CD14-positive monocyte (primary cell): ENCODE measurements around the gene TTC19. TPM values are rescaled to one million over a fixed set of nuclear protein-coding genes. Genes with fewer than 3 reads are reported as not detected.

Experiments used
- DNase-seq, 3 donors: peaks; one replicate each; pipeline ENCODE4 v3.0.0-alpha.2; 2011 to 2022
- H2AFZ ChIP-seq: 2 replicates; pipeline ENCODE4 v1.6.0; 2012; ENCODE audit warnings: mild to moderate bottlenecking, low read depth, low read length, inconsistent platforms; ENCODE audit not compliant: insufficient read depth, poor library complexity, severe bottlenecking
- H3K27ac ChIP-seq, 2 donors: 1 replicate in 1 of 2; 2 replicates in 1 of 2; pipeline ENCODE4 v1.5.1; 2012 to 2013; ENCODE audit warnings: low read length in 2 of 2, control low read depth in 1 of 2, inconsistent platforms in 1 of 2, low read depth in 1 of 2, mild to moderate bottlenecking in 1 of 2
- H3K27me3 ChIP-seq, 2 donors: one replicate each; pipeline versions ENCODE4 v1.6.0 to v1.6.1; 2011 to 2013; ENCODE audit warnings: low read length in 2 of 2; ENCODE audit not compliant: control insufficient read depth in 2 of 2, insufficient read depth in 2 of 2
- H3K36me3 ChIP-seq, 2 donors: replicated peaks in 1 of 2; 1 replicate in 1 of 2; 2 replicates in 1 of 2; pipeline versions ENCODE4 v1.5.1 to v1.6.1; 2012 to 2013; ENCODE audit warnings: low read length in 2 of 2, control low read depth in 1 of 2, inconsistent platforms in 1 of 2, mild to moderate bottlenecking in 1 of 2; ENCODE audit not compliant: insufficient read depth in 2 of 2, control insufficient read depth in 1 of 2
- H3K4me1 ChIP-seq, 2 donors: 1 replicate in 1 of 2; 2 replicates in 1 of 2; pipeline versions ENCODE4 v1.5.1 to v1.6.1; 2012 to 2013; ENCODE audit warnings: low read length in 2 of 2, control low read depth in 1 of 2, inconsistent platforms in 1 of 2, mild to moderate bottlenecking in 1 of 2, moderate library complexity in 1 of 2; ENCODE audit not compliant: insufficient read depth in 2 of 2, control insufficient read depth in 1 of 2
- H3K4me2 ChIP-seq: replicated peaks from 2 replicates; pipeline ENCODE3; 2012; ENCODE audit warnings: low read length, moderate library complexity, mild to moderate bottlenecking; ENCODE audit not compliant: poor library complexity, severe bottlenecking; ENCODE audit errors: extremely low read depth
- H3K4me3 ChIP-seq, 3 experiments: fragments of 200-600 bp in 1 of 3; sonication (generic) in 1 of 3; replicated peaks in 1 of 3; 1 replicate in 2 of 3; 2 replicates in 1 of 3; pipeline ENCODE4 v1.5.1; 2011 to 2013; ENCODE audit warnings: low read length in 3 of 3, mild to moderate bottlenecking in 3 of 3, control low read depth in 2 of 3, low read depth in 2 of 3, inconsistent platforms in 1 of 3, moderate library complexity in 1 of 3
- H3K79me2 ChIP-seq: 2 replicates; pipeline ENCODE4 v1.6.0; 2012; ENCODE audit warnings: mild to moderate bottlenecking, control low read depth, inconsistent platforms, low read length, moderate library complexity; ENCODE audit not compliant: insufficient read depth
- H3K9ac ChIP-seq: 2 replicates; pipeline ENCODE4 v1.6.0; 2017; ENCODE audit warnings: low read length, mild to moderate bottlenecking; ENCODE audit not compliant: insufficient read depth, poor library complexity, severe bottlenecking
- H3K9me3 ChIP-seq, 2 donors: replicated peaks in 1 of 2; 1 replicate in 1 of 2; 2 replicates in 1 of 2; pipeline versions ENCODE4 v1.5.1 to v1.6.1; 2012 to 2013; ENCODE audit warnings: low read length in 2 of 2, control low read depth in 1 of 2; ENCODE audit not compliant: control insufficient read depth in 1 of 2, insufficient read depth in 1 of 2
- H4K20me1 ChIP-seq: 2 replicates; pipeline ENCODE4 v1.6.0; 2012; ENCODE audit warnings: mild to moderate bottlenecking, low read length, control low read depth, moderate library complexity; ENCODE audit not compliant: insufficient read depth
- H3K27ac Mint-ChIP-seq, 7 donors: one replicate each; pipeline ENCODE4 v1.8.0; 2020; ENCODE audit warnings: mild to moderate bottlenecking in 7 of 7, mixed read lengths in 7 of 7, moderate library complexity in 6 of 7, inconsistent platforms in 2 of 7
- H3K27me3 Mint-ChIP-seq, 3 donors: one replicate each; pipeline ENCODE4 v1.8.0; 2021 to 2022; ENCODE audit warnings: low read depth in 3 of 3, mild to moderate bottlenecking in 3 of 3, mixed read lengths in 3 of 3, moderate library complexity in 3 of 3, inconsistent platforms in 1 of 3
- H3K36me3 Mint-ChIP-seq, 2 donors: one replicate each; pipeline ENCODE4 v1.8.0; 2020; ENCODE audit warnings: mixed read lengths in 2 of 2, inconsistent platforms in 1 of 2, mild to moderate bottlenecking in 1 of 2
- H3K4me1 Mint-ChIP-seq: one replicate; pipeline ENCODE4 v1.8.0; 2020; ENCODE audit warnings: mild to moderate bottlenecking, mixed read lengths
- H3K4me3 Mint-ChIP-seq, 2 donors: one replicate each; pipeline ENCODE4 v1.8.0; 2020; ENCODE audit warnings: mild to moderate bottlenecking in 2 of 2, mixed read lengths in 2 of 2, moderate library complexity in 1 of 2
- H3K9me3 Mint-ChIP-seq, 7 donors: one replicate each; pipeline ENCODE4 v1.8.0; 2020 to 2022; ENCODE audit warnings: mixed read lengths in 7 of 7, mild to moderate bottlenecking in 6 of 7, moderate library complexity in 6 of 7, inconsistent platforms in 2 of 7
- CTCF ChIP-seq: fragments of 200-600 bp; IDR thresholded peaks from one replicate; pipeline ENCODE4 v1.8.0; 2022; ENCODE audit warnings: antibody characterized with exemption, mild to moderate bottlenecking
- WGBS: methylation state at CpG from one replicate; pipeline ENCODE4 v1.1.5; 2013; ENCODE audit warnings: missing lambda C conversion rate; ENCODE audit not compliant: insufficient coverage; 5-methylcytosine and 5-hydroxymethylcytosine counted together
- intact Hi-C, 2 donors: fragments of 100-400 bp; cut with micrococcal nuclease; formaldehyde crosslinking; loops; one replicate each; pipeline versions ENCODE4 v1.15.0 to v1.15.1; 2023
- polyA plus RNA-seq, 3 donors: library from polyadenylated mRNA; depleted of rRNA in 1 of 3; unstranded in 2 of 3; stranded (reverse) in 1 of 3; fragments of 300-500 nt in 2 of 3; fragments of >200 nt in 1 of 3; fragmentation: Illumina TruSeq in 2 of 3; gene quantifications; 1 replicate in 2 of 3; 2 replicates in 1 of 3; pipeline ENCODE4 v1.2.3, GENCODE V29; 2012 to 2021

TTC19 gene
- polyA plus RNA-seq, 3 donors, result 7.6 to 22.2 (median 20.6) TPM

GRCh38 chr17:16013943-16014407, 14.4 kb downstream of the TTC19 start:
- peaks cover 13% of the 10 kb centered on the region for H4K20me1 ChIP-seq
- no peak overlapping the region for H2AFZ ChIP-seq
- intact Hi-C loops, result no loop called here
- peaks cover 12% of the 10 kb centered on the region for H3K4me1 Mint-ChIP-seq
- no peaks in the 10 kb centered on the region for H3K27me3 Mint-ChIP-seq
- H3K4me3 ChIP-seq, result no peak overlapping the region
- peaks cover 40 to 64% of the 10 kb centered on the region in 2 donors for H3K36me3 ChIP-seq
- H3K79me2 ChIP-seq, result peaks cover 18% of the 10 kb centered on the region
- no peak for DNase-seq
- H3K4me3 Mint-ChIP-seq, result no peak overlapping the region
- peaks cover 3 to 16% of the 10 kb centered on the region in 2 donors for H3K4me1 ChIP-seq
- no peaks in the 10 kb centered on the region for H3K27me3 ChIP-seq
- H3K9ac ChIP-seq, result no peak overlapping the region
- H3K36me3 Mint-ChIP-seq, result peaks cover 37 to 69% of the 10 kb centered on the region in 2 donors
- no CpG with 5 or more reads among the region's 3 CpGs for WGBS
- H3K9me3 Mint-ChIP-seq, result no peaks in the 10 kb centered on the region
- no peak for TF ChIP-seq CTCF
- no peak overlapping the region for H3K27ac ChIP-seq
- H3K9me3 ChIP-seq, result no peaks in the 10 kb centered on the region
- no peak overlapping the region for H3K4me2 ChIP-seq
- H3K27ac Mint-ChIP-seq, result no peak overlapping the region

GRCh38 chr17:16019347-16019746, 19.7 kb downstream of the TTC19 start:
- no peak for TF ChIP-seq CTCF
- Mint-ChIP-seq H3K36me3 (peaks cover 38 to 76% of the 10 kb centered on the region in 2 donors), H3K27me3 (no peaks in the 10 kb centered on the region), H3K9me3 (no peaks in the 10 kb centered on the region), H3K4me1 (no peaks in the 10 kb centered on the region), H3K4me3 (no peak overlapping the region), H3K27ac (no peak overlapping the region)
- H3K4me3 ChIP-seq, result no peak overlapping the region
- no peak overlapping the region for H3K9ac ChIP-seq
- peaks cover 18% of the 10 kb centered on the region for H3K79me2 ChIP-seq
- no peaks in the 10 kb centered on the region for H3K4me1 ChIP-seq
- H2AFZ ChIP-seq, result no peak overlapping the region
- no peak overlapping the region for H3K4me2 ChIP-seq
- no peaks in the 10 kb centered on the region for H3K27me3 ChIP-seq
- H4K20me1 ChIP-seq, result peaks cover 9% of the 10 kb centered on the region
- no peak overlapping the region for H3K27ac ChIP-seq
- no CpG with 5 or more reads among the region's 1 CpG for WGBS
- H3K36me3 ChIP-seq, result peaks cover 32 to 83% of the 10 kb centered on the region in 2 donors
- intact Hi-C loops, result no loop called here
- no peak for DNase-seq
- no peaks in the 10 kb centered on the region for H3K9me3 ChIP-seq
